Stimulated activated CD8-positive, alpha-beta memory T cell treated with anti-CD3 and anti-CD28 coated beads, Interleukin-4, amount 100 ng/mL, for 1 hour (primary cell): Measurements from ENCODE around the gene USP40.

Experiments used
- DNase-seq, 2 donors: peaks; one replicate each; pipeline ENCODE4 v3.0.0-alpha.2; 2020; ENCODE audit warnings: low read depth in 2 of 2, low spot score in 1 of 2

Gene USP40

DNA sequence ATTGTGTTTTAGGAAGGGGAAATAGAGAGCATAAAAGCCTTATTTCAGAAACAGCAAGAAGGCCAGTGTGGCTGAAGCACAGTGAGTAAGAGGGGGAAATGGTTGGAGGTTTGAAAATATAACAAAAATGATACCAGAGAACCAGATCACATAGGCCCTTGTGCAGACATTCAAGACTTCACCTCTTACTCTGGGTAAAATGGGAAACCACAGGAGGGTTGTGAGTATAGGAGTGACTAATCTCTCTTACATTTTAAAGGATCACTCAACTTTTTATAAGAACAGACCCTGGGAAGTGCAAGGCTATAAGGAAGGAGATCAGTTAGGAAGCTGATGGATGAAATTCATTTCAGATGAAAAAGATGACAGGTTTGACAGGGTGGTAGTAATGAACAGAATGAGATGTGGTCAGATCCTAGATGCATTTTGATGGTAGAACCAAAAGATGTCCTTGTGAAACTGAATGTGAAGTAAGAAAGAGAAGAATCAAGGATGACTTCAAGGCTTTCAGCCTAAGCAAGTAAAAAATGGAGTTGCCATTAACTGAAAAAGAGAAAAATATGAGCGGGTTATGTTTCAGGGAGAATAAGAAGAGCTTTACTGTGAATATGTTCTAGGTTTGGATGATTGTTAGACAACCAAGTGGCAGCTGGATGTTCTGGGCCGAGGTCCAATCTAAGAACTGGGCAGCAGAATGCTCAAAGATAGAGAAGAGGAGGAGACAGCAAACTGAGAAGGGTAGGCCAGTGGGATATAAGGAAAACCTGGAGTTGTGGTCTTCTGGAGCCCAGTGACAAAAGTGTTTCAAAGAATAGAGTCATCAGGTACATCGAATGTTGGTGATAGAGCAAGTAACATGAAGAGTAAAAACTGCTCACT, 65.1 kb downstream of the USP40 start:
- no peak for DNase-seq

DNA sequence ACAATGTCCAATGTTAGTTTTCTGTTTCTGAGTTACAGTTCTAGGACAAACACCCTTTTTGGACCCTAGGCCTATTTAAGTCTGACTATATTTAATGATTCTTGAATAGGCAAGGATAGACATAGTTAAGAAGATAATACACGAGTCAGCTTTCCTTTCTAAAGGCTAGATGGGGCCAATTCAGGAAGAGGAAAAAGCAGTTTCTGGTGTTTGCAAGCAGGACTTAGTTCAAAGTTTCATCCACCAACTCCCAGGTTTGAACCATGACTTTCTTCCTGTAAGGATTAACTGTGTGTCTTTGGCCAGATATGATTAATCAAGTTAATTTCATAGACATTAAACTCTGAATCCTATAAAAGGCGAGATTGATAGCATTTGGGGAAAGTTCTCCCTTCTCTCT, 66.7 kb downstream of the USP40 start:
- DNase-seq = no peak

DNA sequence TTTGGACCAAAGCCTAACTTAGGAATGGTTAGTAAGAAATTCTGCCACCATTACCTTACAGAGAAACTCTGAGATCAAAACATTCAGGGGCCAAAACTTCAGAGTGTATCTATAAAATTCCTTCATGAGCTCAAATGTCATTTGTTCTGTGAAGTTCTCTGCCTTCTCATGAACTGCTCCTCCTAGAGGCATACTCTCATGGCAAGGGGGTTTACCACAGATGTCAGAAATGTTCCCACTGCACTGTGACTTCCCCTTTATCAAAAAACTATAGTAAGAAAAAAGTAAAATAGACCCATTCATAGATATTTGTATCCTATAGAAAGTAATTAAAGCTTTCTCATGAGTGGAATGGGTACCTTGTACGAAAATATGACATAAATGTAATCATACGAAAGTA, 68.5 kb downstream of the USP40 start:
- DNase-seq = no peak

DNA sequence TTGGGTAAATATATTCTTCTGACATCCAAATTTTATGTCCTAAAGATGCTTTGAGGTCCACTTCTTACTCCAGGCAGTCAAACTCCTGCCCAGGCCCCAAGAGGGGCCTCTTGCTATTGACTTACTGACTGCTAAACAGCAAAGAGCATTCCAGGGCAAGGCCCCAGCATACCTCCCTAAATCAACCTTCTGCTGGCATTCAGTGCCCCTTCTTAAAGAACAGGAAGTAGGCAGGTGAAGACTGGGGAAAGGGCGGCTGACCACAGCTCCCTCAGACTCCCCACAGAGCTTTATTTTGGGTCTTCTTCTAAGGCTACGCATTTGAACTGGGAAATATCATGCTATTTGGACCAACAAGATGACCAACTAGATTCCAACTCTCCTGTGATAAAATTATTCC, 68.9 kb downstream of the USP40 start:
- DNase-seq = no peak

DNA sequence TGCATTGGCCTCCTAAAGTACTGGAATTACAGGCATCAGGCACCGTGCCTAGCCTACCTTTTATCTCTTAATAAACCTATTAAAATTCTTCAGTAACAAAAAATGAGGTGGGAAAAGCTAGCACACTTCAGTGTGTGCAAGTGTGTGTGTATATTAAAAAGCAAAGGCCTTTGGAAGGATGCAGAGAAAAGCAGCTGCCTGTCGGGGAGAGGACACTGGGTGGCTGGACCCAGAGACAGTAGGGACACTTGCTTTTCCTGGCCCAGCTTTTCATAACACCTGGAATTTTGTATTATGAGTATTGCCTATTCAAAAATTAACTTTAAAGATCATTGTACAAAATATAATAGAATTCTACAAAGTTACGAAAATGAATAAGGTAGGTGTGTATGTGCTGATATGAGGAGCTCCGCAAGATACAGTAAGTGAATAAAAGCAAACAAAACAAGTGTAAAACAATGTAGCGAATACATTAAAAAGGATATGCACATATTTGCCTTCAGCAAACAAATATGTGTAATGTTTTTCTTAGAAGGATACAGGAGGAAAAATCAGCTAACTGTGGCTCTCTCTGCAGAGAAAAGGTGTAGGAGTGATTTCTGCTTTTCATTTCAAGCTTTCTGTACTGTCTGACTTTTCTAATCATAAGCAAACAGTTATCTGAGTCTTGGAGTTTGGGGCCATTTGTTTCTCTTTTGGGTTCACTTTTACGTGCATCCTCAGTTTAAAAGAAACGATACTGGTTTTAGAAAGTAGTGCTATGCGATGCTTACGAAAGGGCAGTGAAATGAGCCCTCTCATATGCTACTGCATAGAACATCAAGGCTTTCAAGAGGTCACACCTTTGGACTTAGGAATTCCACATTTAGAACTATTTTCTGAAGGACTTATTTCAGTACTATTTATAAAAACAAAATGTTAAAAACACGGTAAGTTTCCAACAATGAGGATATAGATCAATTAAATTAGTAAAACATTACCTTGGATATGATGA, 70.8 kb downstream of the USP40 start:
- no peak for DNase-seq

DNA sequence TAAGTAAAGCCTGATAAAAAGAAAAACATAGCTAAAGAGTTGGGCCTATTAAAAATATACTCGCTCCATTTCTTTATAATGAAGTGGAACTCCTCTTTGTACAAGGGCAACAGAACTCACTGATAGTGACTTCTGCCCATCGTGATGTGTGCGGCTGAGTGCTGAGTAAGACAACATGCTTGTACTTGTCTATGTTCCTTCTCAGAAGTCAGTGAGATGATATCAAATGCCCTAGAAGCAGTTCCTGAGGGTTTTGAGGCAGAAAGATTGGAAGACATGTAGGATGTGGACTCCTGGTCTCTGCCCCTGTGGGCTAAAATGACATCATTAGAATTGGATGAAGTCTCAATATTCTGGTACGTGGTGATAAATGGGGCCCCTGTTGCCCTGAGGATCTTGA, 73.8 kb downstream of the USP40 start:
- DNase-seq = no peak

DNA sequence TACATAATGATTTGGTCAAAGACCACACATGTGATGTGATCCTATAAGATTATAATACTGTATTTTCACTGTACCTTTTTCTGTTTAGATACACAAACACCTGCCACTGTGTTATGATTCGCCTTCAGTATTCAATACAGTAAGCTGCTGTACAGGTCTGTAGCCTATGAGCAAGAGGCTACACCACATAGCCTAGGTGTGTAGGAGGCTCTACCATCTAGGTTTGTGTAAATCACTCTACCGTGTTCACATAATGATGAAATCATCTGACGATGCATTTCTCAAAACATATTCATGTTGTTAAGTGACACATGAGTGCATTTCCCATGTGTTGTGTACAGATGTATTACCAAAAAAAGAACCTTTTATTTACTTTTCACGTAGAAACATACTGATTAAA, 74.5 kb downstream of the USP40 start:
- no peak for DNase-seq

DNA sequence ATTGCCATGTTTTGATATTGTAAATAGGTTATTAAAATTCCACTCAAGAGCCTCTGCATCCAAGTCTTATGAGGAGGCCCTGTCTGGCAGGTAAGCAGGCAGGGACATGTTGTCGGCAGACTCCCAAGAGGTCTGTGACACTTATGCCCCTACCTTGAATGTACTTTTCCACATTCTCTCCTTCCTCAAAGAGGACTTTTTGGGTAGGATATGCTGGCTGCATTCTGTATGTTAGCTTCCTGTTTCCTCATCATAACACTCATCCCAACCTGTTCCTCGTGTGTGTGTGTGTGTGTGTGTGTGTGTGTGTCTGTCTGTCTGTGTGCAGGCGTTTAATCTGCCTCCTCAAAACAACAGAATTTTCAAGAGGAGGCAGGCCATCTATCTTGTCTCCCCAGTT, 75.3 kb downstream of the USP40 start:
- DNase-seq = no peak

DNA sequence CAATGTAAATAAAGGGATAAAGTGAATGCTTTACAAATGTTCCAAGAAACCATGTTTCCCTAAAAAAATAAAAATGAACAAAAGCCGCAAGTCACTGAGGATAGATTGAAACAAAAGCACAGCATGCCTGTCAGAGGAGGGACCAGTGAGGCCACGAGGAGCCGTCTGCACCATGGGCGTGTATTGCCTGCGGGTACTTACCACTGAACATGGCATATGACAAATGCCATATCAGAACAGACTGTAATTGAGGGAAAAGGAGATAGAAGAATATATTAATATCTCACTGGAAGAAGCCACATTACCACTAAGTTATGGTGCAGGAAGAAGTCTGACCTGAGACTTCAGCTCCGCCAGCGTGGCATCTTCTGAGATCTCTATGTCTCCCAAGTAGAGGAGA, 75.8 kb downstream of the USP40 start:
- no peak for DNase-seq

DNA sequence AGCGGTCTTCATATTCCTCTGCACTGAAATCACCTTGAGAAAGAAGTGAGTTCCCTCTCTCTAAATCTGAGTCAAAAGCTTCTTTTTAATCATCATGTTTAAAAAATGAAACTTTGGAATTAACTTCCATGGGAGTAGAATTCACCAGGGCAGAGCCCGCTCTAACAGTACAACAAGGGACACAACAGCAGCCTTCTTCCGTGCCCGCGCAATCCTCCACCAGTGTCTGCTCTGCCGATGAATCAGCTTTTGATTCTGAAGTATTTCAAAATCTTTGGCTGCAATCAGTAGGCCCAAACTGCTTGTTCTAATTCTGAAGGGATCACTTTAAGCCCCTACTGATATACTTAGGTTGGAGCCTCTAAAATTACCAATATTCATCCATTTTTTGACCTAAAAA, 76.9 kb downstream of the USP40 start:
- no peak for DNase-seq

DNA sequence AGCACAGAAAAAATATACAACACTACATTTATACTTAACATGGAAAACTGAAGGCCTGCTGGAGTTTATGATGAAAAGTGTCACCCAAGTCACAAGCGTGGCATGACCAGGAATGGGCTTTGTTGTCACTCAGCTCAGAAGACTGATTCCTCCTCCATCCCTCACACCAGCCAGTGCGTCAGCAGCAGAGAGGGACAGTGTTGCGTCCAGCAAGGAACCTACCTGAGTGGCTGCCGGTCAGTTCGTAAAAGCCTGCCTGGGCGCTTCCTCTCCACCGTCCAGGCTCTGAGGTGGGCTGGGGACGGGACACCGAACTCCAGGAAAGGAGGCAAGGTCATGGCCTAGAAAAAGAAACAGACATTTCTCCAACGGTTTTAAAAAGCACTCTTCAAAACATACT, 77.4 kb downstream of the USP40 start:
- no peak for DNase-seq

DNA sequence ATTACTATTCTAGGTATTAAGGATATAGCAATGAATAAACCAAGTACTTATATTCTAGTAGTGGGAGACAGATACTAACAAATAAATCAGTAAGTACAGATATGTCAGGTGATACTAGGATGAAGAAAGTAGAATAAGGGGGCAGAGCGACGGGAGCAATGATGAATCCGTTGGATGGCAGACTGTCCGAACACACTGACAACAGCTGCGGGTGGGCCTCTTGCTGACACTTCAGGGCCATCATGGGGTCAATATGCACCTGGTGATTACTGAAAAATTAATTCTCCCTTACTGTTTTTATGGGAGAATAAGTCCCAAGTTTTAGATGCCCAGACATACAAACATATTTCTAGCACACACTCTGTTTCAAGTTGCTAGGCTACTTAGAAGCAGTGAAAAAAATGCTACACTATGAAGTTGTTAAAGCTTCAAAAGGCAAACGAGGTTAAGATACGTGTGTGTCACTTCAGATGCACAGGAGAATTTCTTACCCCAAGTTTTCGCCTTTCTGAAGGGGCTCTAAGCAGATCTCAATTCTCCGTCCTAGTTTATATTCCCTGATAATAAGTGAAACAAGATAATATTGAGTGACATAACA, 78.7 kb downstream of the USP40 start:
- DNase-seq = no peak

DNA sequence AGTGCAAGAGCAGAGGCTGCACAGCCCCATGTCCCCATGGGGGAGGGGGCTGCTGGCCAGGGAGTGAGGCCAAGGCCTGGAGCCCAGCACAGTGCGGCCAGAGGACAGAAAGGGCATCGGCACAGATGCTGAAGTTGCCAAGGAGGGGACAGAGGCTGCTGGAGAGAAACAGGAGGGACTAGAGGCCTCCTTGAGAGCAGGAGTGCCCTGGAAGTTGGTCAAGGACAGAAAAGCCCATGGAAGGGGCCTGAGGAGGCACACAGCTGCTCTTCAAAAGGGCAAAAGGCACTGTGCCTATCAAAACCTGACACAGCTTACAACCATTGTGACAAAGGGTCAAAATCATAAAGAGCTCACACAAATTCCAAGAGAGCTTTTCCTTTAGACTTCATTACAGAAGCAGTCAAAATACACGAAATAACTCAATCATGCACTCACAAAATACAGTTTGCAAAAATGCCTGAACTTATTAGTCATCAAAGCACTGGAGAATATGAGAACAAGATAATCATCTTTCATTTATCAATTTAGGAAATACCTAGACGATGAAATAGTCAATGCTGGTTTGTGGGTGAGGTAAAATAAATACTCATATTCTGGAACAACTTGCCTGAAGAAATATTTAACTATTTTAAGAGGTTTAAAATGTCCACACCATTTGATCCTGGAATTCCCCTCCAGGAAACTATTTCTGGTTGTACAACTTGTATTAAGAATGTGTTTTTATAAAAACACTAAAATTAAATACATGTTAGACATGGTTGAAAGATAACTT, 79.6 kb downstream of the USP40 start:
- no peak for DNase-seq

DNA sequence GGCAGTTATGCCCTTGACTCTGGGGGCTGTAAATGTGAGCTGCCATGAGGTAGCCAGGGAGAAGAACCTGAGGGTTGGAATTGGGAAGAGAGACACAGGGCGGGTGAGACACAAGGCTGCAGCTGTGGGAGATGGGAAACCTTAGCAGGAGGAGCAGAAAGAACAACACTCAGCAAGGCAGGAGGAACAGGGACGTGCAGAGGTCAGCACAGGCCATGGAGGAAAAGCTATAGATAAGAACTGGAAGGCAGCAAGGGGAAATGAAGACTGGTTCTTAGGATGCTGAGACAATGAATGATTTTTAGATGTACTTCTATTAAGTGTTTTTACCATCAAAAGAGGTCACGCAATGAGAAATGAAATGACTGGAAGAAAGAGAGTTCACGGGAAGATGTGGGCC, 80.2 kb downstream of the USP40 start:
- no peak for DNase-seq

DNA sequence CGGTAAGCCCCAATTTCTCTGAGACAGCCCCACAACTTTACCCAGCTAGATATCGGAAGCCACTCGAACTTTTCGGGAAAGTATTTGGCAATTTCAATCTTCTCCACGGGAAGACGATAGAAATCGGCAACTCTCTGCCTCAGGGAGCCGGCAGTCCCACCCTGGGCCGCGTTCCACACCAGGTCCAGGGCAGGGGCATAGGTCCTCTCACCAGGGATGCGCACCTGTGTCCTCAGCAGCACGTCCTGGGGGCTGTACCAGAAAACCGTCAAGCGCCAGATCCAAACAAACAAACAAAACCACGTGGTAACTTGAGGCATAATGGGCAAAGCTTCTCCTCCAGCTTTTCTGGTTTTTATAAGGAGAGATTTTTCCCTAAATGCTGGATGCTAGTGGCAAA, 80.9 kb downstream of the USP40 start:
- no peak for DNase-seq

DNA sequence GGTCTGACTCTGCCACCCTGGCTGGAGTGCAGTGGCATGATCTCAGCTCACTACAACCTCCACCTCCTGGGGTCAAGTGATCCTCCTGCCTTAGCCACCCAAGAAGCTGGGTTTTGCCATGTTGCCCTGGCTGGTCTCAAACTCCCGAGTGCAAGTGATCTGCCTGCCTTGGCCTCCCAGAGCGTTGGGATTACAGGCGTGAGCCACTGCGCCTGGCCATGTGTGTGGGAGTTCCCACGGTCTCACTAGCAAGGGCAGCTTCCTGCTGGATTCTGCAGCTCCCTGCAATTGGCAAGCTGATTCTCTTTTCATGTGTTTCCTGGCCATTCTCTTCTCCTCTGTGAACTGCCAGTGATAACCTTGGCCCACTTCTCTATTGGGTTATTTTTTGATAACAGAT, 84.0 kb downstream of the USP40 start:
- no peak for DNase-seq

DNA sequence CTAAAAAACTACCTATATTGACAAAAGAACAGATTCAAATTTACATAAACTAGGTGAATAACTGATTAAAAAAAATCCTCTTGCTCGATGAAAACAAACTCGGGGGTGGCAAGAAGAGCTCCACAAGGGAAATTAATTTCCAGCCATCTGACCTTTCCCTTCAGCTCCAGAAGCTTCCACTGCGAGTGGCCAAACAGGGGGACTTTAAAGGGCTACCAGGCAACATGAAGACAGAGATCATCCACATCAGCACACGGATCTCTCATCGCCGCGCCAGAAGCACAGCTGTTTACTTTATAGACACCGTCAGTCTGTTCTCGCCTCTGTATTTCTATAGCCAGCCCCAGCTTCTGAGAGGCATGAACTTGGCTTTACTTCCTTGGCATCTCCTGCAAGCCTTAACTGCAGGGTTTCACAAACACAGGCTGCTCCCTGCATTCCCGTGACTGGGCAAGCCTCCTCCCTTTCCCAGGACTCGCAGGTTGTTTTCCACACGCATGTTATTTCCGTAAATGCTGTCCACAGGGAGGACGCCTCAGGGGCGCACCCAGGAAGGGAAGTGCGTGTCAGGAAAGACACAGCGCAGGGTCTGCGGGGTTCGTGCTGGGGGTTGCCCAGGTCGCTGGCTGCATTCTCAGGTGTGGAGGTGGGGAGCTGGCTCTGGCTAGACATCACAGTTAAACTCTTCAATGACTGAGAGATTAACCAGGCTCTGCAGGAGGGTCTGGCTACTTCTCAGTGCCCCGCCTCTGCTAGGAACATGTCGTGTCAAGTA, 85.0 kb downstream of the USP40 start:
- no peak for DNase-seq

DNA sequence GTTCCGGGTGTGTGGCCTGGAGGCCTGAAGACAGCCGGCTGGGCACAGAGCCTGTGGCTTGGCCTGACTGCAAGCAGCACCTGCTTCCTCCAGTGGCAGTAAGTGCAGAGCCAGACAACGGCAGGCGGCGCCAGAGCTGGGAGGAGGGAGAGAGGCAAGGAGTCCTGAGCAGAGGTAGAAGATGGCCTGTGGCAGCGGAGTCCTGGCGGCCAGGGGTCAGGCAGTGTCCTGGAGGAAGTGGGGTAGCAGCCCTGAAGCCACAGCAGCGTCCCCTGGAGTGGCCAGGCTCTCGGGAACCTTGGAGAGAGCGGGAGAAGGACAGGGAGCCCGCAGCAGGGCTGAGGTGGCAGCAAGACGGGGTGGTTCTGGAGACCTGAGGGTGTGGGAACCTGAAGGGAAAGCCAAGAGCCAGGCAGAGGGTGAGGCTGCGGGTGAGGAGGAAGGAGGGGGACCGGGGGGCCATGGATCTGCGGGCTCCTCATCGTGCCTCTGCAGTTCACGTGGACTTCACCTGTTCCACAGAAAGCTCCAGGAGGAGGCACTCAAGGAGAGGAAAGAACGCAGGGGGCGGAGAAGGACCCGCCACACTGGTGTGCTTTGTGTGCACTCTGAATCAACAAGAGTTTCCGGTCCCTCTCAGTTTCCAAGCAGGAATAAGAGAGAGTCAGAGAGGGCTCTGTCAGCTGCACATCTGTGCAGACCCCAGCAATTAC, 85.9 kb downstream of the USP40 start:
- DNase-seq = no peak

DNA sequence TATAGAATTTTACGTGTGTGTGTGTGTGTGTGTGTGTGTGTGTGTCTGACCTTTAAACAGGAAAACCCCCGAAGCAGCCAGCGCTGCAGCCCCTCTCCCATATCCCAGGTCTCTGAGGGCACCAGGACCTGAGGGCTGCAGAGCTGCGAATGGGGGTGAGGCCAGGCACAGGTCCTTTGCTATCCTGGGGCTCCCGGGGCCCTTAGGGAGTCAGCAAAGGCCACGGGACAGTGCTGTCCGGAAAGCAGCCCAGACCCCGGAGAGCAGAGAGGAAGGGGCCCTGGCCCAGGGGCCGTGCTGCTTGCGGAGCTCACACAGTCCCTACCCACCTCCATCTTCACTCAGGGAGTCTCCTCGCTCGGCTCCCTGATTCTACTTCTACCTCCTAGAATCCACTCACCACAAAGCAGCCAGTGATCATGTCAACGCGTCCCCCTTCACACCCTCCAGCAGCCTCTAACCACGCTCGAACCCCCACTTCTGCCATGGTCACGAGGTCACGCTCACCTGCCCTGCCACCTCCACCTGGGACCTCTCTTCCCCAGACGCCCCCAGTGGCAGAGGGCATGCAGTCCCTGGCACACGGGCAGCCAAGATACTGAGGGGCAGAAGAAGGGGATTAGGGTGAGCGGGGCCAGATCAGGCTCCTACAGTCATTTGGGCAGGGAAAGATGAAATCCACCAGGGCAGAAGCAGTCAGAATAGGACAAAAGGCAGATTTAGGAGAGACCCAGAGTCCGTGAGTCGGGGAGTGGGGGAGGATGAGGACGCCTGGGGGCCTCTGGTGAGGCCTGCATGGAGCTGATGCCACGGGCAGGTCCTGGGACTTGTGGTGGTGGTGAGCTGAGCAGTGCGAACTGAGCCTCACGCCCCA, 86.7 kb downstream of the USP40 start:
- DNase-seq = no peak
